Stimulated activated CD8-positive, alpha-beta memory T cell treated with anti-CD3 and anti-CD28 coated beads, Interleukin-4, amount 100 ng/mL, for 1 hour (primary cell): ENCODE data around the gene SERTAD4.
"Not testable (repeated sequence)": the region's sequence is repeated elsewhere in the genome, so short reads cannot be mapped to it uniquely, and the experiment has no call there.

Experiments used
- DNase-seq, 2 donors: peaks; one replicate each; pipeline ENCODE4 v3.0.0-alpha.2; 2020; ENCODE audit warnings: low read depth in 2 of 2, low spot score in 1 of 2

Gene SERTAD4

DNA sequence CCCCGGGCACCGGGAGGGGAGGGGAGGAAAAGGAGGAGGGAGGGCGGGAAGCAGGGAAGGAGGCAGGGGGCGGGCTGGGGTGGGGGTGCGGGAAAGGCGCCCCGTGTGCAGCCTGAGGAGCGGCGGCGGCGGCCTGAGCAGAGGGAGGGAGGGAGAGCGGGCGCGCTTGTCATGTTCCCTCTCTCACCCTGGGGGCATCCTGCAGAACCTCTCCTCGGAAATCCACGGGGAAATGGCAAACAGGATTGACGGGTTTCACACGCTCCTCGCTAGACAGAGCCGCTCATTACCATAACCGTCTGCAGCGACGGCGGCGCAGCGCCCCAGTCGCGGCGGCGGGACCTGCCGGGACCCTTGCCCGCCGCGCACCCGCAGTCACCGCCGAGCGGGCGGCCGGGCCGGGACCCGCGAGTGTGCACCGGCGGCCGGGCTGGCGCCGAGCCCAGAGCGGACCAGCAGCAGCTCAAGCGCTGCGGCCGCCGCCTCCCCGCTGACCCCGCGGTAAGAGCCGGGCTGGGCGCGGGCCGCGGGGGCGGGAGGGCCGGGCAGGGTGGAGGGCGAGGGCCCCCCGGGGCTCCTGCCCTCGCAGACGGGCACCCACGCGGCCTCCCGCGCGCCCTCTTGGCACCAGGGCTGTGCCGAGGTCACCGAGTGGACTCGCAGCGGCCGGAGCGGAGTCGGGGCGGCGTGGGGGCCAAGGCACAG is at the start of gene SERTAD4:
Gene SERTAD4, plus strand, starts transcription at position 286 of the 705 bp plus-strand sequence. CDS start 5,165 bp downstream, outside the sequence.
- no peak for DNase-seq

DNA sequence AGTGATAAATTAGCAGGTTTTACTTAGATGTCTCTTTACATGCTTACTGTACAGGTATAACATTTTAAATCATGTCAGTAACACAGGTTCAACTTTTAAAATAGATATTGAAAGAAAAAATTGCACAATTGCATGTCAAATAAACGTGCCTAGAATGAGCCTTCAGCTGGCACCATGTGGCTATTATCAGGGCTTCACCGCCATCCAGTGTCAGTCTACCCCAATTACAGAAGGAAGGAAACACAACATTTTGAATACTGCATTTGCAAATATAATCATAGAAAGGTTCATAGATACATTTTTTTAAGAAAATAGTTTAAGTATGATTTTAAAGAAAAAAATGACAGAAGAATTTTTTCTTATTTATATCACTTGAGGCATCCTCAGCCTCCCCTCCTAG is 47.5 kb upstream of the SERTAD4 start:
- no peak for DNase-seq

DNA sequence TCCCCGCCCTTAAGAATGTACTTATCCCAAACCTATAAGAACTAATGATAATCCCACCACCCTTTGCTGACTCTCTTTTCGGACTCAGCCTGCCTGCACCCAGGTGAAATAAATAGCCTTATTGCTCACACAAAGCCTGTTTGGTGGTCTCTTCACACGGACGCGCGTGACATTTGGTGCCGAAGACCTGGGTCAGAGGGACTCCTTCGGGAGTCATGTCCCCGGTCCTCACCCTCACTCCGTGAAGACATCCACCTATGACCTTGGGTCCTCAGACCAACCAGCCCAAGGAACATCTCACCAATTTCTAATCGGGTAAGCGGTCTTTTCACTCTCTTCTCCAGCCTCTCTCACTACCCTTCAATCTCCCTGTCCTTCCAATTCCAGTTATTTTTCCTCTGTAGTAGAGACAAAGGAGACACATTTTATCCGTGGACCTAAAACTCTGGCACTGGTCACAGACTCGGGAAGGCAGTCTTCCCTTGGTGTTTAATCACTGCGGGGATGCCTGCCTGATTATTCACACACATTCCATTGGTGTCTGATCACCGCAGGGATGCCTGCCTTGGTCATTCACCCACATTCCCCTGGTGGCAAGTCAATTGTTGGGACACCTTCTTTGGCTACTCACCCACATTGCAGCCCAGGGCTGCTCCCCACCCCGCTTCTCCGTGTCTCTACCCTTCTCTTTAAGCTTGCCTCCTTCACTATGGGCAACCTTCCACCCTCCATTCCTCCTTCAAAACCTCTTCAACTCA is 44.6 kb upstream of the SERTAD4 start:
- not testable (repeated sequence) for DNase-seq

DNA sequence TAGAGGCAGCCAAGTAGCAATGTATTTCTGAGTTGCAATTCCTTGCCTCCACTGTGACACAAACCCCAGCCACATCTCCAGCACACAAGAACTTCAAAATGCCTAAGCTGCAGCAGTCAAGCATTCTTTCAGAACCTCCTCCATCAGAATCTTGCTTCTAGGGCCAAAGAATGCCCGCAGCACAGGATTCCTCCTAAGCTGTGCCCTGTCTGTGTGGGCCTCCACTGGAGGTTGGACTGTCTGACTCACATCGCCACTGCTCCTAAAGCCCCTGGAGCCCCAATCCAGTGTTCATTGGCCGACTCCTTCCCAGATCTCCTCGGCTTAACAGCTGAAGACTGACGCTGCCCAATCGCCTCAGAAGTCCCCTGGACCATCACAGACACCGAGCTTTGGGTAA is 43.2 kb upstream of the SERTAD4 start:
- DNase-seq, result no peak

DNA sequence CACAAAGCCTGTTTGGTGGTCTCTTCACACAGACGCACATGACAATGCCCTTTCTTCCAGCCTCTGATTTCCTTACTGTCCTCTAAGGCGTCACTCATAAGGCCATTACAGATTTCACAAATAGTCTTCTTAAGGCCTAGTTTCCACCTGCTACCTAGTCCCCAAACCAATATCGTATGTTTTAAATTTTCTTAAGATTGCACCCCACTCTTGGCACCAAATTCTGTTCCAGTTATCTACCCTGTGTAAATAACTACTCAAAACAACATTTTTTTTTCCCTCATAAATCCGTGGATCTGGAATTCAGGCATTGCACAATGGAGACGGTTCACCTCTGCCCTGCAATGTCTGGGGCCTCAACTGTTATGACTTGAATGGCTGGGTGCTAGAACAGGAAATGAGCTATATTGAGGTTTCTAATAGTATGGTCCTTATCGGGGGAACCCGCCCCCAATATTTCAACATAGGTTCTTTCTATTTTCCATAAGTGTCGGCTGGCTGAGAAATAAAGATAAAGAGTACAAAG is 36.9 kb upstream of the SERTAD4 start:
- DNase-seq, result no peak

DNA sequence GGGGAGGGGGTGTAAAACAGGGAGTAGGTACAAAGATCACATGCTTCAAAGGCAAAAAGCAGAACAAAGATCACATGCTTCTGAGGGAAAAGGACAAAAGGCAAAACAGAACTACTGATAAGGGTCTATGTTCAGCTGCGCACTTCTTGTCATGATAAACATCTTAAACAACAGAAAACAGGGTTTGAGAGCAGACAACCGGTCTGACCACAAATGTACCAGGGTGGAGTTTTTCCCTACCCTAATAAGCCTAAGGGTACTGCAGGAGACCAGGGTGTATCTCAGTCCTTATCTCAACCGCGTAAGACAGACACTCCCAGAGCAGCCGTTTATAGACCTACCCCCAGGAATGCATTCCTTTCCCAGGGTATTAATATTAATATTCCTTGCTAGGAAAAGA is 36.3 kb upstream of the SERTAD4 start:
- DNase-seq, result not testable (repeated sequence)

DNA sequence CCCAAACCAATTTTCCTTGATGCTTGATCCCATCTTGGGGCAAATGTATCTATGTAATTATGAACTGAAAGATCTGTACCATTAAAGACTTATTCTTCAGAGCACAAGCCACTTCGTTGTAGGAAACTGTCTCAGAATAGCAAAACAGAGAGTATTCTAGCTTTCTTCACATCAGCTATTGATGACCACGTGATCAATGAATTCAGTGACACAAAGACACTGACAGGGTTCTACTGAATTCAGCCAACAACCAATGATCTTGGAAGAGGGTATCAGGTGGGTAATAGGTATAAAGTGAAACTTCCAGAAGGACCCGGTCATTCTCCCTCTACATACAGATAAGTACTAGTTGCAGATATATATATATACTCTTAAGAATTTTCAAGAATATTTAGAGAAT is 33.8 kb upstream of the SERTAD4 start:
- DNase-seq, result no peak

DNA sequence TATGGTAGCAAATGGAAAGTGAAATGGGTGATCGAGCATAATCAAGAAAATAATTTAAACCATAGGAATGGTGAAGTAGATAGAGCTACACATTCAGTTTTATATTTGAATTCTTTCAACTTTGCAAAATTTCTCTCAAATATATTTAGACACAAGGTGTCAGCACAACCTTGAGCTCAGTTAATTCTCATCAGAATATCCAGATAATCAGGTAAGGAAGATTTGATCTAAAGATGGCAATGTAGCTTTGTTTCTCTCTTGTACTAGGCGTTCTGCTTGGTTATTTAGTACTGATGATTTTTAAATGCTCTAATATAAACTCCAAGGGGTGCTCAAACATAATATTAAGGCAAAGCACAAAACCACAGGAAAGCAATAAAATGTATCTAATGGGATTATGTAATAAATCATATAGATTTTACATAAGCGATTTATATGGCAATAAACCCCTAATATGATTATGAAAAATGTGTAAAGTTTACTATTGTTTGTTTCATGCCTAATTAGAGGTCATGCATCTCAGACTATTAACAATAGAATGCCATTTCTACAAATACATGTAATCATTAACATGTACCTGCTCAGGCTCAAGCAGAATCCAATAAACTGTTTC is 32.4 kb upstream of the SERTAD4 start:
- no peak for DNase-seq

DNA sequence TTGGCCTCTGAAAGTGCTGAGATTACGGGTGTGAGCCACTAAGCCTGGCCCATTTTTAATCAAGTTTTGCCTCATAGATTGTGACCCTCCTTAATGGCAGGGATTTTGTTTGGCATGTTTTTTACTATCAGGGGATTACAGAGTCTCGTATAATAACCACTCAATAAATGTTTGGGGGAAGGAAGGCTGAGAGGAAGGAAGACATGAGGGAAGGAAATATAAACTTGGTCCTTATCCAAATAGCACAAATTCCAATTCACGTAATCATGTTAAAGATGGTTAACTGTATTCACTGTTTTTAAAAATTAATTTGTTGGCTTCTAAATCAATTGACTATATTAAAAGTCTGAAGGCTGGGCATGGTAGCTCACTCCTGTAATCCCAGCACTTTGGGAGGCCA is 30.9 kb upstream of the SERTAD4 start:
- DNase-seq, result no peak

DNA sequence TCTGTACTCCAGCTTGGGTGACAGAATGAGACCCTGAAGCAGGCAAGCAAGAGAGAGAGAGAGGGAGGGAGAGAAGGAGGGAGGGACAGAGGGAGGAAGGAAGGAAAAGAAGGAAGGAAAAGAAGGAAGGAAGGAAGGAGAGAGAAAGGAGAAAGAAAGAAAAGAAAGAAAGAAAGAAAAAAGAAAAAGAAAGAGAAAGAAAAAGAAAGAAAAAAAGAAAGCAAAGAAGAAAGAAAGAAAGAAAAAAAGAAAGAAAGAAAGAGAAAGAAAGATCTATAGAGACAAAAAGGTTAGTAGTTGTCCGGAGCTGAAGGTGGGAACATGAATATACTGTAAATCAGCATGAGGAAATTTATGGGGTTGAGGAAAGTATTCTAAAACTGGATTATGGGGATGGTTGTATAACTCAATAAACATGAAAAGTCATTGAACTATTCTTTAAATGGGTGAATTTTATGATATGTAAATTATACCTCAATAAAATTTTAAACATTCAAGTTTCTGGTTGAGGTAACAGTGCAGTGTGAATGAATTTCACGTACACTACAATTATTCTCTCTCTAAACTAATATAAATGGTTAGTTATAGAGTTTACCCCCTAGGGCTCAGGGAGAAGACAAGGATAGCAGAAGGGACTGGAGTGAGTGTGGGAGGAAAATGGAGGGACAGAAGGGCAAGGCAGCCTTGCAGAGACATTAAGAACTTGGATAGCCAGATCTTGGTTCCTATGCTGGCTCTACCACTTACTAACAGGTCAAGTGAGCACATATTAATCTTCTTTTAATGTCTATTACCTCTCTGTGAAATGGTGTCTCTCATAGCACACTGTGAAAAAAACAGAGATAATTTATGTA is 24.8 kb upstream of the SERTAD4 start:
- no peak for DNase-seq

DNA sequence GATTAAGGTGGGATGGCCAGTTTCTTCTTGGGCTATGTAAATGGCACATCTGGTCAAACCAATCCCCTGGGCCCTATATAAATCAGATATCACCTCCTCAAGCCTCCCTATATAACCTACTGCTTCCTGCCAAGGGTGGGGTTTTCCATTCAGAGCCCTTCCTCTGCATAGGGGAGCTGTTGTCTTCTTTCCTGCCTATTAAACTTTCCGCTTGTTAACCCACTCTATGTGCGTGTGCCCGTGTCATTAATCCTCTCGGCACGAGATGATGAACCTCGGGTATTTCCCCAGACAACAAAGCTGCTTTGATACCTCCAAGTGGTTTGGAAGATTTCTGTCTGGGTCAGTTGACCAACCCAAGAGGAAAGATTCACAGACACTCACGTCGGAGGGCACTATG is 19.3 kb upstream of the SERTAD4 start:
- no peak for DNase-seq

DNA sequence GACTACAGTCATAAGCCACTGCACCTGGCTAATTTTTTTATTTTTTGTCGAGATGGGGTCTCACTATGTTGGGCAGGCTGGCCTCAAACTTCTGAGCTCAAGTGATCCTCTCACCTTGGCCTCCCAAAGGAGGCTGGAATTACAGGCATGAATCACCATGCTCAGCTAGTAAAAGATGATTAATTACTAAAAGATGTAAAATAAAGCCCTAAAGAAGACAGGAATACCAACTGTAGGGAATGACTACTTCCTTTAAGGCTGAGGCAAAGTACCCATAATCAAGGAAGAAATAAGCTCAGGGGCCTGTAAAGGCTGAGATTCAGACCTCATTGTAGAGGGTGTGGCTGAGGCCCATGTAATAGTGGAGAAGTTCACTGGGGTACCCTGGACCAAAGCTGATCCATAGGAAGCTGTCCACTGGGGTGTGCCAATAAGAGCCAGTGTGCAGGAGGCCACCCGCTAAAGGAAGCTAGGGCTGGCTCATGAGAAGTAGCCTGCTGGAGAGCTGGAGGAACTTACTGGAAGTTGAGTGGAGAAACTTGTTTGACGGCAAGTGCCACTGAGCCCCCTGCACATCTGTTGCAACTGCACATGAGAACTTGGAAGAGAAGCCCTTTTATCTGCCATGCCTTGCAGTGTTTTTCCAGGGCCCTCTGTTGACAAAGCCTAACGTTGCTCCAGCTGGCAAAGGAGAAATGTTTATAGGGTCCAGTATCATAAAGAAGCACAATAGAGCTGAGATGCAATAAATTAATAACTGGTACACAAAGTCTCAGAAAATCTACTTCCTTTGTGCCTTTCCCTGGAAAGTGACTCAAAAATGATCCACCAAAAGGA is 17.8 kb upstream of the SERTAD4 start:
- DNase-seq, result no peak

DNA sequence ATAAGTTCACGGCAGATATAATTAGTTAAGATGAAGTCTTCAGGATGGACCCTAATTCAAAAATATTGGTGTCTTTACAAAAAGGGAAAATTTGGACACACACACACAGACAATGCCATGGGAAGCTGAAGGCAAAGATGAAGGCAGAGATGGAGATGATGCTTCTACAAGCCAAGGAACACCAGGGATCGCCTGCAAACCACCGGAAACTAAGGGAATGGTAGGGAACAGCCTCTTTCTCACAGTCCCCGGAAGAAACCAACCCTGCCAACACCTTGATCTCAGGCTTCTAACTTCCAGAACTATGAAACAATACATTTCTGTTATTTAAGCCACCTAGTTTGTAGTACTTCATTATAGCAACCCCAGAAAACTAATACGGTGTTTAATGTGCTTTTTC is 15.1 kb upstream of the SERTAD4 start:
- DNase-seq, result no peak

DNA sequence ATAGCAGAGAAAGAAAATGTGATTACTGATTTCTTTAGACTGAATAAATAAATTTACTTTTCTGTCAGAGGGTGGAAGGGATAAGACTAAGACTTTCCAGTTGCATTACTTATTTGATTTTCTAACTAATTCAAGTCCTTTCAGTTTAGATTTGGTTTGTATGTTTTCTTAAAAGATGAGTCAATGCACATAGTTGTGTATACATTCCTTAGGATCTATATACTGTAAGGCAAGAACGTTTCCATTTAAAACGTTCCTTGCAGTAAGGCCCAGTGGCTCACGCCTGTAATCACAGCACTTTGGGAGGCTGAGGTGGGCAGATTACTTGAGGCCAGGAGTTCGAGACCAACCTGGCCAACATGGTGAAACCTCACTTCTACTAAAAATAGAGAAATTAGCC is 14.5 kb upstream of the SERTAD4 start:
- DNase-seq, result no peak

DNA sequence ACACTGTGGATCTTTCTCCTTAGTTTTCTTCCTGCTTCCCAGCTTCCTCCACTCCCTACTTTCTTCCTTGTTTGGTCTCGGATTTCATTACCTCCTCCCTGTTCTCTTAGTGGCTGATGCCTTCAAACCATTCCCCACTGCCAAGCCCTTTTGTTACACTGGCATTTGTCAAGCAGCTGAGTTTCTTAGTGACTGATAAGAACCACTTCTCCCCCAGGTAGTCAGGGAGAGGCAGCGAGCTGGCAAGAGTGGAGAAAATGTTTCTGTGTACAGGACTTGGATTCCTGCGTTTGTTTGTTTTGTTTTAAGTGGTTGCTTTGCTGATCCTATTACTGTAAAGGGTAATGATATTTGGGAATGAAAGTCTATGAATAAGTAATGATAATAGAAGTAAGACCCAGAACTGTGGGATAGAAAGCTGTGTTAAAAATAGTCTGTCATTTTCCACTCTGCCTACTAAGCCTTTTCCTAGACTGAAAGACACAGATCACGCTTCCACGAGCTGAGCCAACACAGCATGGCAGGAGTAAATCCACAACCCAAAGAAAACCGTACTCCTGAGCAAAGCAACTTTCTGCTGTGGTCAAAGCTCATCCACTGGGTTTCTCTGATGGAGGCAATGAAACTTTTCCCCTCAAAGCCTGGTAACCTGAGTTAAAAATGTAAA is 10.1 kb upstream of the SERTAD4 start:
- no peak for DNase-seq

DNA sequence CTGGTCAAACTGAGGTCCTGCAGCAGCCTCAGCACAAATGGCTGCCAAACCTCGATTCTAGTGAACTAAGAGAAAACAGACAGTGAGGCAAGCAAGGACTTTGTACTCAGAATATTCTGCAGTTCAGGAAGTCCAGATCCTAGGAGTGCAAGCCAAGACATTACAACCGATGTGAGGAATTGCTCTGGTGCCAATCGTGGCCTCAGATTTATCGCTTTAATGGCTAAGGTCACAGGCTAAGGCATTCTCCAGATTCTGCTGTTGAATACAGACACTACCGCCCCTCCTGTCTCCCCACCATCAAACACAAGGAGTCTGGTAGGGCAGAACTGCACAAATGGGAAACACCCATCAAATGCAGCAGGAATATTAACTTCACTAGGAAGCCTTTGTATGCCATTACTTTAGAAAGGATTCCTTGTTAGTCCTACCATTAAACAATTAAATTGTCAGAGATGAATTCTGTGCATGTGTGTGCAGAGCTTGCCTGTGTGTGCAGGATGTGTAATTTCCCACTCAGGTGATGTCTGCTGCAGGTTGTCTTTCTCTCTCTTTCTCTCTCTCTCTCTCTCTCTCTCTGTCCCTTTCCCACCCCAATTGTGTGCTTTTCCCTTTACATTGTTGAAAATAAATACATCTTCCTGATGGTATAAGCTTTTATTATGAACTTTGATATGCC is 9.2 kb upstream of the SERTAD4 start:
- no peak for DNase-seq

DNA sequence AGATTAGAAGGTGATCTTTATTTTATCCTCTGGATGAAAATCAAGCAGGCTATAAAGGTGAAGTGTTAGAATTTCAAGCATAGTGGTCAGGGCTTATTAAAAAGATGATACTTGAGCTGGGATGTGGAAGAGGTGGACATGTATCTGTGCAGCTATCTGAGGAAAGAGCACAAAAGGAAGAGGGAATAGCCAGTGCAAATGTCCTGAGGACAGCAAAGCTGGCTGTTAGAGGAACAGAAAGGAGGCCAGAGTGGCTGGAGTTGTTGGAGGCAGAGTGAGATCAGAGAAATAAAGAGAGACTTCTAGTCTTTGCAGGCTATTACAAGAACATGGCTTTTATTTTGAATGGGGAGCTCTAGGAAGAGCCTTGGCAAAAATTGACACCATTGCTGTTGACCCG is 4.4 kb upstream of the SERTAD4 start:
- DNase-seq, result no peak

DNA sequence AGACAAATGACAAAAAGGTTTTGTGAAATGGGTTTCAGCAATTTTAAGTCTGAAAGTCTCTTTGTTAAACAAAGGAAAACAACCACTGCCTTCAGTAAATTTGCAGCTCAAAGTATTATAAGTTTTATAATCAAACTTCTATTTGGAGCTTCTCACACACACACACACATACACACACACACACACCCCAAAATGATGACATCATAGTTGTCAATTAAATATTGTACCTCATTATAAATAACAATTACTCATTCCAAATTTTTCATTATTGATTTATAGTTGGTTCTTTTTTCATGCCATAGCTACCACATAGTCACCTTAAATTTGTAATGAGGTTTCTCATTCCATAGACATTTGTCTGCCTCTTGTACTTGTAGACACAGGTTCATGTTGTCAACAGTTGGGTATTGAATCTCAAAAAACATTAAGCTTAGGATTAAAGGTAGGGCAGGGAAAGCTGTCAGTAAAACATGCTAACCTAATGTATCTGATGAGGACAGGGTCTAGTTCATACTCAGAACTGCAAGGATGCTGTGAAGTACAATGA is 2.4 kb upstream of the SERTAD4 start:
- DNase-seq, result no peak
